ENCODE results near the gene NOM1.
"Not testable (repeated sequence)": the region's sequence is repeated elsewhere in the genome, so short reads cannot be mapped to it uniquely, and the experiment has no call there.

The NOM1 gene

GRCh38 chr7:156949541-156950380 lies at the start of gene NOM1:
Gene NOM1, plus strand, starts transcription at chr7:156949712. Its CDS starts 26 bp downstream, at chr7:156949738.
- DNase-seq, result peak; percentile 94

- not testable (repeated sequence) for DNase-seq
Measured at GRCh38 chr7:156900093-156900492, 49.4 kb upstream of the NOM1 start.

- no peak for DNase-seq
Measured at GRCh38 chr7:156903232-156903909, 46.1 kb upstream of the NOM1 start.

- no peak for DNase-seq
Measured at GRCh38 chr7:156906200-156906649, 43.3 kb upstream of the NOM1 start.

- DNase-seq, result no peak
Measured at GRCh38 chr7:156907656-156908055, 41.9 kb upstream of the NOM1 start.

GRCh38 chr7:156909574-156910252 lies 39.8 kb upstream of the NOM1 start:
- DNase-seq, result not testable (repeated sequence)

GRCh38 chr7:156918635-156919034 lies 30.9 kb upstream of the NOM1 start:
- no peak for DNase-seq

- DNase-seq, result no peak
Measured at GRCh38 chr7:156919132-156919713, 30.3 kb upstream of the NOM1 start.

GRCh38 chr7:156920076-156920475 lies 29.4 kb upstream of the NOM1 start:
- no peak for DNase-seq

- not testable (repeated sequence) for DNase-seq
Measured at GRCh38 chr7:156920487-156921373, 28.8 kb upstream of the NOM1 start.

GRCh38 chr7:156922304-156922703 lies 27.2 kb upstream of the NOM1 start:
- DNase-seq, result not testable (repeated sequence)

GRCh38 chr7:156925821-156926220 lies 23.7 kb upstream of the NOM1 start:
- not testable (repeated sequence) for DNase-seq

- DNase-seq, result no peak
Measured at GRCh38 chr7:156927571-156928405, 21.7 kb upstream of the NOM1 start.

- no peak for DNase-seq
Measured at GRCh38 chr7:156928406-156928747, 21.1 kb upstream of the NOM1 start.

- no peak for DNase-seq
Measured at GRCh38 chr7:156929789-156930539, 19.5 kb upstream of the NOM1 start.

- no peak for DNase-seq
Measured at GRCh38 chr7:156932006-156932405, 17.5 kb upstream of the NOM1 start.

- DNase-seq, result no peak
Measured at GRCh38 chr7:156935250-156935649, 14.3 kb upstream of the NOM1 start.

GRCh38 chr7:156936766-156937165 lies 12.7 kb upstream of the NOM1 start:
- DNase-seq, result not testable (repeated sequence)

- DNase-seq, result no peak
Measured at GRCh38 chr7:156940421-156941122, 8.9 kb upstream of the NOM1 start.
